IPS-15b (cell line): ENCODE data around the gene MLANA.

ENCODE experiments used
- H3K27me3 ChIP-seq: one replicate; pipeline ENCODE4 v1.6.1; 2013; ENCODE audit warnings: low read length; ENCODE audit not compliant: control insufficient read depth, insufficient read depth
- H3K36me3 ChIP-seq: one replicate; pipeline ENCODE4 v1.6.1; 2013; ENCODE audit warnings: low read length; ENCODE audit not compliant: control insufficient read depth, insufficient read depth
- H3K4me1 ChIP-seq: one replicate; pipeline ENCODE4 v1.6.1; 2013; ENCODE audit warnings: mild to moderate bottlenecking, low read length; ENCODE audit not compliant: control insufficient read depth, insufficient read depth
- H3K4me3 ChIP-seq: one replicate; pipeline ENCODE4 v1.5.1; 2013; ENCODE audit warnings: low read depth, low read length
- H3K9ac ChIP-seq: one replicate; pipeline ENCODE4 v1.6.1; 2013; ENCODE audit warnings: low read depth, mild to moderate bottlenecking, low read length
- H3K9me3 ChIP-seq: one replicate; pipeline ENCODE4 v1.6.1; 2013; ENCODE audit warnings: mild to moderate bottlenecking, low read length; ENCODE audit not compliant: control insufficient read depth, insufficient read depth

The MLANA gene, protein sequence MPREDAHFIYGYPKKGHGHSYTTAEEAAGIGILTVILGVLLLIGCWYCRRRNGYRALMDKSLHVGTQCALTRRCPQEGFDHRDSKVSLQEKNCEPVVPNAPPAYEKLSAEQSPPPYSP

DNA sequence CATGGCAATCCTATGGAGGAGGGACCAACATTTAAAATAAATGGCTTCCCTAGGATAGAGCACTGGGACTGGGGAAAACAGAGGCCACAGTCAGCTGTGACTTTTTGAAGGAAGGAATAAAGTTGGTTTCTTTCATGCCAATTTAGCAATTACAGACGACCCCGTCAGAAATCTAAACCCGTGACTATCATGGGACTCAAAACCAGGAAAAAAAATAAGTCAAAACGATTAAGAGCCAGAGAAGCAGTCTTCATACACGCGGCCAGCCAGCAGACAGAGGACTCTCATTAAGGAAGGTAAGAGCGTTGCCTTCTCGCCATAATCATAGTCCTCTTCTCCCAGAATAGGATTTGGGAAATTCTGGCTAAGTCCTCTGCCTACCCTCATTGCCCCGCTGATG lies at the start of gene MLANA:
Gene MLANA, plus strand, starts transcription at position 249 of the 400 bp plus-strand sequence. CDS start 1,586 bp downstream, outside the sequence.
- Histone ChIP-seq H3K4me1 (peaks cover 3% of the 10 kb centered on the region), H3K9me3 (no peaks in the 10 kb centered on the region), H3K9ac (no peak within 1 kb of the TSS), H3K4me3 (no peak within 1 kb of the TSS), H3K36me3 (no peaks in the 10 kb centered on the region), H3K27me3 (no peaks in the 10 kb centered on the region)

DNA sequence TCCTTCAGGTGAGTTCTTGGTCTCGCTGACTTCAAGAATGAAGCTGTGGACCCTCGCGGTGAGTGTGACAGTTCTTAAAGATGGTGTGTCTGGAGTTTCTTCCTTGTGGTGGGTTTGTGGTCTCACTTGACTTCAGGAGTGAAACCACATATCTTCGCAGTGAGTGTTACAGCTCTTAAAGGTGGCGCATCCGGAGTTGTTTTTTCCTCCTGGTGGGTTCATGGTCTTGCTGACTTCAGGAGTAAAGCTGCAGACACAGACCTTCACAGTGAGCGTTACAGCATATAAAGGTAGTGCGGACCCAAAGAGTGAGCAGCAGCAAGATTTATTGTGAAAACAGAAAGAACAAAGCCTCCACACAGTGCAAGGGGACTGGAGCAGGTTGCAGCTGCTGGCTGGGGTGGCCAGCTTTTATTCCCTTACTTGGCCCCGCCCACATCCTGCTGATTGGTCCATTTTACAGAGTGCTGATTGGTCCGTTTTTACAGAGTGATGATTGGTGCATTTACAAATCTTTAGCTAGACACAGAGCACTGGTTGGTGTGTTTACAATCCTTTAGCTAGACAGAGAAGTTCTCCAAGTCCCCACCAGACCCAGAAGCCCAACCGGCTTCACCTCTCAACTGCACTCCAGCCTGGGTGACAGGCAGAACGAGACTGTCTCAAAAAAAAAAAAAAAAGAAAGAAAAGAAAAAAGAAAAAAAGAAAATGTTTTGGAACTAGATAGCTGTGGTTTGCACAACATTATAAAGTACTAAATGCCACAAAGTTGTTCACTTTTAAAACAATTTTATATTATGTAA lies 48.7 kb upstream of the MLANA start:
- no peaks in the 10 kb centered on the region for H3K9me3 ChIP-seq
- no peak overlapping the region for H3K4me3 ChIP-seq
- H3K9ac ChIP-seq, result no peak overlapping the region
- peaks cover 8% of the 10 kb centered on the region for H3K4me1 ChIP-seq
- no peaks in the 10 kb centered on the region for H3K36me3 ChIP-seq
- H3K27me3 ChIP-seq, result no peaks in the 10 kb centered on the region

DNA sequence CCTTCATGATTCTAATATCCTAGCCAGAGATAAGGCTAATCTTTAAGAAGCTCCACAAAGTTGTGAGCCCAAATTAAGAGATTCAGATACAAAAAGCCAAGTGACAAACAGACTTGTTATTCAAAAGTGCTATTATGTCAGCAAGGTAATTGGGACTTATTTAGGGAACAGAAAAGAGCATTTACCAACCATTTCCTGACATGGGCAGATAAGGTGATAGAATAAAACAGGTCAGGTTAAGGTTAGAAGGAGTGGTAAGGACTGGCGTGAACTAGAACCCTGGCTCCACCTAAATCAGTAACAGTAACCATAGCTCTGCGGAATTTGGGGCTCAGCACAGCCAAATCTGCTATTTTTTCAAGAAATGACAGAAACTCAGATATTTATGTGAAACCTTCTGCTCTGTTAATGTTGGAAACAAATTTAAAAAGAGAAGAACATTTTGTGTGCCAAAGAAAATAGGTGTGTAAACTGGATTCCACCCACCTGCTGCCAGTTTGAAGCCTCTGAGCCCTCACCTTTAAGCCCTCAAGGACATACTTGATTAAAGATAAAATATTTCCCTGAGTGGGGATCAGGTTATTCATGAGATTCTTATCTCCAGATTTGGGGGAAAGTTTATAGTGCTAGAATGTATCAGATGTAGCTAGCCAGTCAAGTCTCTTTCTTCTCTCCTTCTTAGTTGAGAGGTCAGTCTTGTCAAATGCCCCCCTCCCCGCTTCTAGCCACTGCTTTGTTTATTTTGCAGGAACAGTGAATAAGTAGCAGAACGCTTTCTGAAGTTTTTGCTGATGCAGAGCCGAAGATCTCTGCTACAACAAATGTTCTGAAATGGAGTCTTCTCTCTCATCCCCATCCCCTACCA lies 47.5 kb upstream of the MLANA start:
- Histone ChIP-seq H3K36me3 (no peaks in the 10 kb centered on the region), H3K27me3 (no peaks in the 10 kb centered on the region), H3K4me1 (peaks cover 8% of the 10 kb centered on the region), H3K4me3 (no peak overlapping the region), H3K9me3 (no peaks in the 10 kb centered on the region), H3K9ac (no peak overlapping the region)

DNA sequence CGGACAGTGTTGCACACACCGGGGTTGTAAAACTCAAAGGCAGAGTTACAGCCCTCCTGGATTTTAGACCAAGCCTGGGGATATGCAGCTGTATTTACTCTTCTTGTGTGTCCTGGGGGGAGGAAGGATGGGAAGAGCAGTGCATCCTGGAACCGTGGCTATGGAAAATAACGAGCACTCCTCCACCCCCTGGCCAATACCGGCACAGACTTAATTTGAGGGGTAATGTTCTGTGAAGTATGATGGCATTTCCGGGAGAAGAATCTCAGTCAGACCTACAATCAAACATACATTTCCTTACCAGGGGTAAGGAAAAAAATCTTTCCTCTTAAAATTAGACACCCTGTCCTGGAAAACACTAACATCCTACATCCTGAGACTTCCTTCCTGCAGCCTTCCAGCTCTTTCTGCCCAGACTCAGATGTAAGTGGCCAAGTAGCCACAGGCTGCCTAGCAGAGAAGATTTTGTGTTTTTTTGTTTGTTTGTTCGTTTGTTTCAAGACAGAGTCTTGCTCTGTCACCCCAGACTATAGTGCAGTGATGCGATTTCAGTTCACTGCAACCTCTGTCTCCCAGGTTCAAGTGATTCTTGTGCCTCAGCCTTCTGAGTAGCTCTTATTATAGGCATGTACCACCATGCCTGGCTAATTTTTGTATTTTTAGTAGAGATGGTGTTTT lies 46.8 kb upstream of the MLANA start:
- Histone ChIP-seq H3K9me3 (no peaks in the 10 kb centered on the region), H3K36me3 (no peaks in the 10 kb centered on the region), H3K4me3 (no peak overlapping the region), H3K9ac (no peak overlapping the region), H3K27me3 (no peaks in the 10 kb centered on the region), H3K4me1 (peaks cover 6% of the 10 kb centered on the region)

DNA sequence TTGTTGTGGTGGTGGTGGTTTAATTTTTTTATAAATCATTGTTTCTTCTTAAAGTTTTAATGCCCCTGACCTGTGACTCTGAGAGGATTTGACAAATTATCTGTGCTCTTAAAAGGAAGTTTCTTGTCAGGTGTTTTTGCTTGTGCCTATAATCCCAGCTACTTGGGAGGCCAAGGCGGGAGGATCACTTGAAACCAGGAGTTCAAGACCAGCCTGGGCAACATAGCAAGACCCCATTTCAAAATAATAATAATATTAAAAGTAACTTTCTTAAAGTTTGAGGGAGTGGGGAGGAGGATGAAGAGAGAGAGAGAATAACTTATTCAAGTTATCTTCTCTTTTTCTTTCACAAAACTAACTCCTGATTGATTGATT lies 45.5 kb upstream of the MLANA start:
- Histone ChIP-seq H3K4me1 (no peaks in the 10 kb centered on the region), H3K9me3 (no peaks in the 10 kb centered on the region), H3K9ac (no peak overlapping the region), H3K36me3 (no peaks in the 10 kb centered on the region), H3K27me3 (no peaks in the 10 kb centered on the region), H3K4me3 (no peak overlapping the region)

DNA sequence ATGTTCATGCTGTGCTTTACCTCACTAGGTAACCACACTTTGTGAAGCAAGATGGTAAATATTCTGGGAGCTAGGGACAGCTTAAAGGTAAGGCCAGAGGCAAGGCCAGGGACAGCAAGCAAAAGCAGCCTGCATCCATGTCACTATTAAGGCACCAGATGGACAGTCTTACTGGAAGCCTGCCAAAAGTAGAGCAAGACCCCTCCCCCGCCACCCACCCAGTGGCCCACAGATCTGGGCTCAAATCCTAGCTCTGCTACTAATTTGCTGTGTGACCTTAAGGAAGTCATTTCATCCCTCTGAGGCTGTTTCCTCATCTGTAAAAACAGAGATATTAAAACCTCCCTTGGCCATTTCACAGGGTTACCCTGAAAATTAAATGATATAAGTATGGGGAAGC lies 44.6 kb upstream of the MLANA start:
- Histone ChIP-seq H3K4me3 (no peak overlapping the region), H3K4me1 (no peaks in the 10 kb centered on the region), H3K36me3 (no peaks in the 10 kb centered on the region)

DNA sequence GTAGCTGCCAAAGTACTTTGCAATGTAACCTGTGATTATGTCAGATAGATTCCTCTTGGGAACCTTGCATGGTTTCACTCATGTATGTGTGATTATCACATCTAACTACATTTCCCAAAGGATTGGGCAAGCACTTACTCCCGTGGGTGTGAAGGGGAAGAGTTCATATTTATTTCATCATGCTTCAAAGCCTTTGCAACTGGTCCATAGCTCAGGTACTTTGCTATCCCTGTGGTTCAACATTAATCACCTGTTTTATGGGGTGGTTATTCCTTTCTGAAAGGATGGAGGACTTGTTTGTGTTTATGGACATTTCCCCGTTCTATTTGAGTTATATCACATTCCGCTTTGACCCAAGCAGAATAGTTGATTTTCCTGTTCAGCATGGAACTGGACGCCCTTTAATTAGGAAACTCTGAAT lies 44.2 kb upstream of the MLANA start:
- no peak overlapping the region for H3K4me3 ChIP-seq
- H3K36me3 ChIP-seq, result no peaks in the 10 kb centered on the region
- no peaks in the 10 kb centered on the region for H3K27me3 ChIP-seq
- no peaks in the 10 kb centered on the region for H3K4me1 ChIP-seq
- H3K9ac ChIP-seq, result no peak overlapping the region
- no peaks in the 10 kb centered on the region for H3K9me3 ChIP-seq

More for the DNA sequence above, 44.6 kb upstream of the MLANA start:
- Histone ChIP-seq H3K9ac (no peak overlapping the region), H3K9me3 (no peaks in the 10 kb centered on the region), H3K27me3 (no peaks in the 10 kb centered on the region)

DNA sequence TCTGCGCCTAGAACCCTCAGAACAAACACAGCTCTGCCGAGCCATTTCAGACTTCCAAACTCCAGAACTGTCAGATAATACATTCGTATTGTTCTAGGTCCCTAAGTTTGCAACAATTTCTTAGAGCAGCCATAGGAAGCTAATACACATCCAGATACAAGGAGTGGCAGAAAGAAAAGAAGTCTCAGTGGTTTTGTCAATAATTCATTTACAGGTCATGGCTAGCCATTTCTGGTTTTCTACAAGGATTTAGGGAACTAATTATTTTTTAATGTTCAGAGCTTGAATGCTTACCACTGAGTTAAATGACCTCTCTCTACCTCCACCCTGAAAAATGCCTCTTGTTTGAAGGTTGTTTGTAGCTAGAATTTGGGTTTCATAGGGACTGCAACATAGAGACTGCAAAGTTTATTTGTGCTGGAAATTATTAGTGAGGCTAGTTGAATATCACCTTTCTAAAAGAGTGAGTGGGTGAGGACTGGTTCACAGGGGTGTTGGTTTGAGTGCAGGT lies 42.3 kb upstream of the MLANA start:
- Histone ChIP-seq H3K9me3 (no peaks in the 10 kb centered on the region), H3K36me3 (no peaks in the 10 kb centered on the region), H3K9ac (no peak overlapping the region), H3K4me3 (no peak overlapping the region), H3K4me1 (no peaks in the 10 kb centered on the region), H3K27me3 (no peaks in the 10 kb centered on the region)

DNA sequence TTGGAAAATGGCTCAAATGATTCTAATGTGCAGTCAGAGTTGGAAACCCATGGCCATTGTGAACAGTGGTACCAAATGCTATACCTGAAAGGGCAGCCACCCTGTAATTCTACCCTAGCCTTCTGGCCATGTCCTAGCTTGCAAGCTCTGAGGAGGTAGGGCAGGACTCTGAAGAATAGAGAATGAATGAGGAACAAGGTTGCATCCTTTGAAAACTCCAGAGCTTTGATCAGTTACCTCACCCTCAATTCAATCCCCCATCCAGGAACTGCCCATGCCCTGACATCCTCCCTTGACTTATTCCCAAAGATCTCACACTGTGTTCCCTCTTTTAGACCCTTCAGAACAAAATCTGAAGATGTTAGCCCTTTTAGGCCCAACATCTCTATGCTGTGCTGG lies 40.0 kb upstream of the MLANA start:
- H3K4me1 ChIP-seq, result no peaks in the 10 kb centered on the region
- H3K9ac ChIP-seq, result no peak overlapping the region
- no peaks in the 10 kb centered on the region for H3K9me3 ChIP-seq
- no peak overlapping the region for H3K4me3 ChIP-seq
- no peaks in the 10 kb centered on the region for H3K27me3 ChIP-seq
- H3K36me3 ChIP-seq, result no peaks in the 10 kb centered on the region

DNA sequence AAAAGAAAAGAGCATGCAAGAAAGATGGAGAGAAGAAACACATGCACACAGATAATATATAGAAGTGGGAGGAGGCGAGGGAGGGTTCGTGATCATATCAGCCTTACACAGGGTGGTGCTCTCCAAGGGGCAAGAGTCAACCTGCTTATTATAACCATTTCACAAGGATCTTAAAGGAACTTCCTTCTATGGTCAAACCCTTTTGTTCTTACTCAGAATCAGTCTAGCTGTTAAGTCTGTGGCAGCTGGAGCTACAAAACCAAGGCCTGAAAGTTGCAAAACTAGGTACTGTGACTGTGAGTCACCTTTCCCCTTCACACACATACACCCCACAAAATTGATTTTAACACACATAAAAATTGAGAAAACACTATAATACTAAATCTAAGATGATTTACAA lies 39.2 kb upstream of the MLANA start:
- Histone ChIP-seq H3K27me3 (no peaks in the 10 kb centered on the region), H3K36me3 (no peaks in the 10 kb centered on the region), H3K4me3 (no peak overlapping the region), H3K9me3 (no peaks in the 10 kb centered on the region), H3K4me1 (no peaks in the 10 kb centered on the region), H3K9ac (no peak overlapping the region)

DNA sequence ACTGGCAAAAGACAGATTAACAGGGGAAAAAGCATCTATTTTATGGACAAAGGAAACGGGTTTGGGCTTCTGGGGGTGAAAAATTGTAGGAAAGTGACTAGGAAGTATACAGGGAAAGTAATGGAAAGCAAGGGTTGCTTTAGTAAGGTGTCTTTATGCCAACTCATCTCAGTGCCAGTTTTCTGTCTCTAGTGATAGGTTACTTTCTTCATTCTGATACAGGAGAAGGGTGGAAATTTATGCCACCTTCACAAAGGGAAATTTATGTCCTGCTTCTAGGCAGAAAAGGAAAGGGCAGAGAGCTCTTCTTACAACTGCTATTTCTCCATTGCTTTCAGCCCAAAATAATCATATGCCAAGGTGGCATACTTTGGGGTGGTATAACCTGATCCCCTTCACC lies 37.7 kb upstream of the MLANA start:
- no peaks in the 10 kb centered on the region for H3K9me3 ChIP-seq
- H3K36me3 ChIP-seq, result no peaks in the 10 kb centered on the region
- H3K4me1 ChIP-seq, result no peaks in the 10 kb centered on the region
- H3K4me3 ChIP-seq, result no peak overlapping the region
- H3K9ac ChIP-seq, result no peak overlapping the region
- H3K27me3 ChIP-seq, result no peaks in the 10 kb centered on the region
